Measurements from ENCODE around the gene SCPEP1.

SCPEP1 gene

GRCh38 chr17:57048096-57048495, 70.2 kb downstream of the SCPEP1 start:
- no peaks in the 10 kb centered on the region for H3K36me3 ChIP-seq (ENCODE audit: control insufficient read depth, insufficient read depth, low read length)
- H3K27ac ChIP-seq (ENCODE audit: insufficient read depth, low read length, poor library complexity, severe bottlenecking) = no peak overlapping the region
- H3K9me3 ChIP-seq (ENCODE audit: control insufficient read depth, low read length) = no peaks in the 10 kb centered on the region
- H3K4me1 ChIP-seq (ENCODE audit: control insufficient read depth, insufficient read depth, low read length, poor library complexity, severe bottlenecking) = peaks cover 15% of the 10 kb centered on the region
- peaks cover 24% of the 10 kb centered on the region for H3K27me3 ChIP-seq (replicated peaks; ENCODE audit: control insufficient read depth, insufficient read depth, low read length, poor library complexity, severe bottlenecking)
- DNase-seq = no peak
- no peak overlapping the region for H3K4me3 ChIP-seq (ENCODE audit: insufficient read depth, low read depth, low read length, poor library complexity, severe bottlenecking)

- no peak for DNase-seq
- Histone ChIP-seq H3K27me3 (replicated peaks; ENCODE audit: control insufficient read depth, insufficient read depth, low read length, poor library complexity, severe bottlenecking) (peaks cover 19% of the 10 kb centered on the region), H3K27ac (ENCODE audit: insufficient read depth, low read length, poor library complexity, severe bottlenecking) (no peak overlapping the region), H3K36me3 (ENCODE audit: control insufficient read depth, insufficient read depth, low read length) (no peaks in the 10 kb centered on the region), H3K4me1 (ENCODE audit: control insufficient read depth, insufficient read depth, low read length, poor library complexity, severe bottlenecking) (peaks cover 12% of the 10 kb centered on the region), H3K4me3 (ENCODE audit: insufficient read depth, low read depth, low read length, poor library complexity, severe bottlenecking) (no peak overlapping the region), H3K9me3 (ENCODE audit: control insufficient read depth, low read length) (no peaks in the 10 kb centered on the region)
Observed at GRCh38 chr17:57050306-57050705, 72.4 kb downstream of the SCPEP1 start.

- H3K36me3 ChIP-seq (ENCODE audit: control insufficient read depth, insufficient read depth, low read length) = no peaks in the 10 kb centered on the region
- H3K4me3 ChIP-seq (ENCODE audit: insufficient read depth, low read depth, low read length, poor library complexity, severe bottlenecking) = no peak overlapping the region
- no peaks in the 10 kb centered on the region for H3K9me3 ChIP-seq (ENCODE audit: control insufficient read depth, low read length)
- peaks cover 6% of the 10 kb centered on the region for H3K27me3 ChIP-seq (replicated peaks; ENCODE audit: control insufficient read depth, insufficient read depth, low read length, poor library complexity, severe bottlenecking)
- no peak for DNase-seq
- no peaks in the 10 kb centered on the region for H3K4me1 ChIP-seq (ENCODE audit: control insufficient read depth, insufficient read depth, low read length, poor library complexity, severe bottlenecking)
- H3K27ac ChIP-seq (ENCODE audit: insufficient read depth, low read length, poor library complexity, severe bottlenecking) = no peak overlapping the region
Observed at GRCh38 chr17:57051886-57052361, 74.0 kb downstream of the SCPEP1 start.
